ENCODE measurements around the gene OSBPL6. TPM values are rescaled to one million over a fixed set of nuclear protein-coding genes. Genes with fewer than 3 reads are reported as not detected.

OSBPL6 gene
- total RNA-seq, 4 donors from 2014 or later: 1.5 to 4.0 (median 3.1) TPM

DNA sequence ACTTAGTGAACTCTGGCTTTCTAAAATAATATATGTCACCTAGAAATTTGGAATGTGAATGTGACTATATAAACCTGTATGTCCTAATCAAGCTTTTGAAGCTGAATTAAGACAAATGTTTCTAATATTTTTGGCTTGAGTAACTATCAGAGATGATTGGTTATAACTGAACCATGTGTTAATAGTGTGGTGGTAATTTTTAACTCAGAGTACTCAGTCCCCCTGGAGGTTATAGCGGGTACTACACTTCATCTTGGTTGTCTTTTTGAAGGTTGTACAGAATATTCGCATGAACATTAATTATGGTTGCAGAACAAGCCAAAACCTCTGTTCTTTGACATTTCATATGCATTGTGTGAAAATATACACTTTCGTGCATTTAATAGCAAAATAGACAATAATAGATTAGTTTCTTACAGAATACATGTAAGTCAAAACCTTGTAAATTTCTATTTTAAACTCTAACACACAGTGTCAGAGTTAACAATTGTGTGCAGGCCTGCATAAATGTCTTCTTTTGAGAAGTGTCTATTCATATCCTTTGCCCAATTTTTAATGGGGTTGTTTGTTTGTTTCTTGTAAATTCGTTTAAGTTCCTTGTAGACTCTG is 86.0 kb downstream of the OSBPL6 start:
- TF ChIP-seq POLR2A (IDR thresholded peaks at IDR 0.05) (no peak), EP300 (IDR thresholded peaks at IDR 0.05) (no peak)
- TF ChIP-seq, protein P1, sequence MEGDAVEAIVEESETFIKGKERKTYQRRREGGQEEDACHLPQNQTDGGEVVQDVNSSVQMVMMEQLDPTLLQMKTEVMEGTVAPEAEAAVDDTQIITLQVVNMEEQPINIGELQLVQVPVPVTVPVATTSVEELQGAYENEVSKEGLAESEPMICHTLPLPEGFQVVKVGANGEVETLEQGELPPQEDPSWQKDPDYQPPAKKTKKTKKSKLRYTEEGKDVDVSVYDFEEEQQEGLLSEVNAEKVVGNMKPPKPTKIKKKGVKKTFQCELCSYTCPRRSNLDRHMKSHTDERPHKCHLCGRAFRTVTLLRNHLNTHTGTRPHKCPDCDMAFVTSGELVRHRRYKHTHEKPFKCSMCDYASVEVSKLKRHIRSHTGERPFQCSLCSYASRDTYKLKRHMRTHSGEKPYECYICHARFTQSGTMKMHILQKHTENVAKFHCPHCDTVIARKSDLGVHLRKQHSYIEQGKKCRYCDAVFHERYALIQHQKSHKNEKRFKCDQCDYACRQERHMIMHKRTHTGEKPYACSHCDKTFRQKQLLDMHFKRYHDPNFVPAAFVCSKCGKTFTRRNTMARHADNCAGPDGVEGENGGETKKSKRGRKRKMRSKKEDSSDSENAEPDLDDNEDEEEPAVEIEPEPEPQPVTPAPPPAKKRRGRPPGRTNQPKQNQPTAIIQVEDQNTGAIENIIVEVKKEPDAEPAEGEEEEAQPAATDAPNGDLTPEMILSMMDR (IDR thresholded peaks at IDR 0.05): peak; percentile 79 to 92 (median 88)
- H3K9me3 ChIP-seq: no peaks in the 10 kb centered on the region
- WGBS, 2 donors (ENCODE audit: low coverage in 1 of 2): 38 to 41% methylated on average over 4 of the region's 4 CpGs
- H3K4me1 ChIP-seq: no peaks in the 10 kb centered on the region
- H3K27me3 ChIP-seq: no peaks in the 10 kb centered on the region
- no peak overlapping the region for H3K4me3 ChIP-seq
- H3K27ac ChIP-seq: no peak overlapping the region
- no peaks in the 10 kb centered on the region for H3K36me3 ChIP-seq
- ATAC-seq: peak; percentile 74

DNA sequence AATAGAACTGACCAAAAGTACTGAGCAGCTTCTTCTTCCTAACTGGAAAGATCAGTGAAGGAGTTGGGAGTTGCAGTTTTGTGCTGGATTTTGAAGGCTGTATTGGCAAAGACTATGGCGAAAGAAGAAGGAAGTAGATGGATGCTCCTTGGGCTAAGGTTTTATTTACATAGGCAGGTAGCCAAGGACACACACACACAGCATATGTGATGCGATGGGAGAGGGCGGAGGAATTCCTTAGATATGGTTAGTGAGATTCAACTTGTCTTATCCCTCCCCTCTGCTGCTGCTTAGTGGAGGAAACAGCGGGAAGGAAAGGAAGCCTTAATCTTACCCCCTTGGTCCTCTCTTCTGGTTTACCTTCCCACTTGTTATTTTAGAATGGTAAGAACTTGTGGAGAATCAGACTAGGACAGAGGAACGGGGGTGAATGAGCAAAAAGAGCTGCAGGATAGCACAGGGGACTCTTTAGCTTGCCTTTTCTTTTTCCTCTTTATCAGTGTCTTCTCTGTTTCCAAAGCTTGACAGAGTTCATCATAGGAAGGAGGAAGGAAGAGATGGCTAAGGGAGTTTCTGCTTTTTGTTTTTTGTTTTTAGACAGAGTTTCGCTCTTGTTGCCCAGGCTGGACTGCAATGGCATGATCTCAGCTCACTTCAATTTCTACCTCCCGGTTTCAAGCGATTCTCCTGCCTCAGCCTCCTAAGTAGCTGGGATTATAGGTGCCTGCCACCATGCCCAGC is 87.9 kb downstream of the OSBPL6 start:
- no peak overlapping the region for H3K4me3 ChIP-seq
- TF ChIP-seq EP300 (IDR thresholded peaks at IDR 0.05): no peak
- TF ChIP-seq, protein P1 (IDR thresholded peaks at IDR 0.05): no peak
- TF ChIP-seq POLR2AphosphoS5 (IDR thresholded peaks at IDR 0.05): no peak
- no peak for TF ChIP-seq POLR2A (IDR thresholded peaks at IDR 0.05)
- 59 to 69% methylated on average over 5 to 8 of the region's 8 CpGs for WGBS, 2 donors (ENCODE audit: low coverage in 1 of 2)
- H3K27me3 ChIP-seq: no peaks in the 10 kb centered on the region
- H3K4me1 ChIP-seq: no peaks in the 10 kb centered on the region
- H3K9me3 ChIP-seq: no peaks in the 10 kb centered on the region
- no peak overlapping the region for H3K27ac ChIP-seq
- no peaks in the 10 kb centered on the region for H3K36me3 ChIP-seq
- no peak for ATAC-seq

DNA sequence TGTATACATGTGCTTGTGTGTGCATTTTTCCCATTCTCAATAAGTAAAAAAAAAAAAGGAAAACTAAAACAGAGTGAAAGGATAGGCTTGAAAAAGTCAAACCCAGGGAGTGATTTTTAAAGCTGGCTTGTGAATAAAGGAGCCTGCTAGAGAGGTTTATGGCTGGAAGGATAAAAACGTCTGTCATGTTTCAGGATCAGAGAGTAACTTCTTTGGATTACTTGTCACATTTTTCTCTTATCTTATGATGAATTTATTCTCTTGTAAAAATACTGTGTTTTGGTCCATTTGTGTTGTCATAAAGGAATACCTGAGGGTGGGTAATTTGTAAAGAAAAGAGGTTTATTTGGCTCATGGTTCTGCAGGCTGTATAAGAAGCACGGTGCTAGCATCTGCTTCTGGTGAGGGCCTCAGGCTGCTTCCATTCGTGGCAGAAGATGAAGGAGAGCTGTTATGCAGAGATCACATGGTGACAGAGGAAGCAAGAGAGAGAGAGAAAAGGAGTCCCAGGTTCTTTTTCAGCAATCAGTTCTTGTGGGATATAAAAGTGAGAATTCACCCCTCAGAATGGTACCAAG is 89.1 kb downstream of the OSBPL6 start:
- Histone ChIP-seq H3K4me3 (no peak overlapping the region), H3K9me3 (no peaks in the 10 kb centered on the region), H3K27me3 (no peaks in the 10 kb centered on the region), H3K4me1 (no peaks in the 10 kb centered on the region), H3K27ac (no peak overlapping the region), H3K36me3 (no peaks in the 10 kb centered on the region)
- WGBS, 2 donors (ENCODE audit: low coverage in 1 of 2): 83 to 84% methylated on average over 3 of the region's 3 CpGs
- no peak for ATAC-seq
- TF ChIP-seq POLR2A (IDR thresholded peaks at IDR 0.05) (no peak), POLR2AphosphoS5 (IDR thresholded peaks at IDR 0.05) (no peak), EP300 (IDR thresholded peaks at IDR 0.05) (no peak)
- TF ChIP-seq, protein P1 (IDR thresholded peaks at IDR 0.05): no peak

DNA sequence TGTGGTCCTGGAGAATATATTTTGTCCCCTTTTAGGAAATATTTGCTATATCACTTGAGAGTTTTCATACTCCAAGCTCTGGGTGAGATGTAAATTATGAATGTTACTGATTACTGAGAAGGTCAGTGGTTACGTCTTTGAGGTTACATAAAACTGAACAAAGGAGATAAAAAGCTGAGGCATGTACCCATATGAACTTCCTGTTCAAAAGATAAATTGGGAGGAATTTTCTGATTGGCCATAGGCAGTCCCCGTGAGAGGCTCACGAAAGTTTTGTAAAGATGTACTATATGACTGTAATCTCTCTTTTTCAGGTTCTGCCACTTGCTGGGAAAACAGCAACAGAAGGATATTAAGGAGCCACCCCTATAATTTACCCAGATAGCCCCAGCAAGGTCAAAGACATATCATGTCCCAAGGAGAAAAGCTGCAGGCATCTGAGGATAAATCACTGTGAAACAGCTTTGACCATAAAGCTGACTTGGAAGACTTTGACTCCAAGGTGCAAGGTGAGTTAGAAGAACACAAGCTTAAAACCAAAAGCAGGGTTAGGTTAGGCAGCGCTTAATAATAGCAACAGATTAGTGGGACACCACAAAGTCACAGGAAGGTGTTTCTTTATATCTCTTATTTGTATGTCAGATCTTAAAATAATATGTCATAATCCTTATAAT is 90.4 kb downstream of the OSBPL6 start:
- TF ChIP-seq POLR2A (IDR thresholded peaks at IDR 0.05) (no peak), POLR2AphosphoS5 (IDR thresholded peaks at IDR 0.05) (no peak), EP300 (IDR thresholded peaks at IDR 0.05) (no peak)
- TF ChIP-seq, protein P1 (IDR thresholded peaks at IDR 0.05): no peak
- ATAC-seq: no peak
- H3K27ac ChIP-seq: no peak overlapping the region
- WGBS, 2 donors (ENCODE audit: low coverage in 1 of 2): 92 to 100% methylated on average over 4 of the region's 4 CpGs
- no peaks in the 10 kb centered on the region for H3K27me3 ChIP-seq
- no peaks in the 10 kb centered on the region for H3K36me3 ChIP-seq
- no peaks in the 10 kb centered on the region for H3K4me1 ChIP-seq
- H3K9me3 ChIP-seq: no peaks in the 10 kb centered on the region
- no peak overlapping the region for H3K4me3 ChIP-seq

All from gastroesophageal sphincter (tissue), 4 donors.